ENCODE data around the gene DHX15.
A peak's percentile ranks its signal among the peaks of the same experiment; 100 is the strongest.
"Not testable (repeated sequence)": the region's sequence is repeated elsewhere in the genome, so short reads cannot be mapped to it uniquely, and the experiment has no call there.

Gene DHX15

DNA sequence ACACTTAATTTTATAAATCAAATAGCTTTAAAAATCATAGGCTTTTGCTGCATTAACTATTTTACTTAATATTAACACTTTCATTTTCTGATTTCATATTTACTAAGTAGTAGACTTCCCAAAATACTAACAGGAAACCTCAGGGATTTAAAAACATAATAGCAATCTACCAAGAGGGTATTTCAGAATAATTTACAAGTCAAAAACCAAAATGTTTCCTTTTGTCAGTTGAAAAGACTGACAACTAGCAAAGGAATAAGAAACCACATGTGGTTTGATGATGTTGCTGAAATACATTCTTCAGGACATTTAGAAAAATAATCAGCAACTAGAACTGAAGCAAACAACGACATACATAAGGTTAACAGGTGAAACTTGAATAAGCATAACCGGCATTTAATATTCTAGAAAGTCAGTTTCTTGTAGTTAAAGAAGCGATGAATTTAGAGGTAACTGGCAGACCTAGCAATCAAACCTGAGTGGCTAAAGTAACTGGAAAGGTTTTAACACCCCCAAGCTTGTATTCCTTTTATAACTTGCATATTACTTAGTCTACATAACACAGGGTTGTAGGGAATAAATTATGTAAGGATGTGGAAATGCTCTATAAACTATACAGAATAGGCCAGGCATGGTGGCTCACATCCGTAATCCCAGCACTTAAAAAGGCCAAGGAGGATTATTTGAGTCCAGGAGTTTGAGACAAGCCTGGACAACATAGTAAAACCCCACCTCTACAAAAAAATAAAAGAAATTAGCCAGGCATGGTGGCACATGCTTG, 40.0 kb downstream of the DHX15 start:
- no peak for DNase-seq

- no peak for DNase-seq
These were observed 47.3 kb downstream of the DHX15 start for GRCh38 chr4:24537025-24537424.

DNA sequence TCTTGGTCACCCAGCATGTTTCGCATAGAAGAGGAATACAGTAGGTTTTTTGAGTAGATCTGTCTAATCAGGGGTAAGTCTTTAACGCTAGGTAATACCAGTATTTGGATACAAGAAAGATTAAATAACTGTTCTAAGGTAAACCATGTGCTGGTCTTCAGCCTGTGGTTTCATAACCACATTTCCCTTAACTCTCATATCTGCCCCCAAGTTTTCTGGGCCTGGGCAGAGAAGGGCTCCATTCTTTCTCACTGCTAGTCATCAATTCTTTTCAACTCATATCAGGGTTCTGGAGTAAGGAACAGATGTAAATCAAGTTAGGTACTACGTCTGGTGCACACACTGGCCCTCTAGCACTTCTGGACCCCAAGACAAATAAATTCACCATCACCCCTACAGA, 49.0 kb downstream of the DHX15 start:
- DNase-seq: no peak

- no peak for DNase-seq
These were observed 51.0 kb downstream of the DHX15 start for GRCh38 chr4:24533364-24533763.

- DNase-seq: no peak
These were observed 54.8 kb downstream of the DHX15 start for GRCh38 chr4:24529555-24529954.

DNA sequence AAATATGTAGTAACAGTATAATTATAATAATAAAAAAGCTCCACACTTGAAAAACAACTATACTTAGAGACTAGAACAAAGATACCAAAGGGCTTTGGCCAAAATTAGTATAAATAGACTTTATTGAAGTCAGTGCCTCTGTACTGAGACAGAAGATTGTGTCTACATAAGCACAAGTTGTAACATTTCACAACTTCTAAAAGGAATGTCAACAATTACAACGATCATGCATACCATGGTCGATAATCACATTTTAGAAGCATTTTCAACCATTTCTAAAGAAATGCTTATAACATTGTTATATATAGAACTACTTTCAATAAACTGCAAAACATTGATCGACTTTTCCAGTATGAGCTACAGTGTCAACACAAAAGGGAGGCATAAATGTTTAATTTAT, 57.0 kb downstream of the DHX15 start:
- no peak for DNase-seq

GRCh38 chr4:24521544-24521943, 62.8 kb downstream of the DHX15 start:
- DNase-seq: no peak

DNA sequence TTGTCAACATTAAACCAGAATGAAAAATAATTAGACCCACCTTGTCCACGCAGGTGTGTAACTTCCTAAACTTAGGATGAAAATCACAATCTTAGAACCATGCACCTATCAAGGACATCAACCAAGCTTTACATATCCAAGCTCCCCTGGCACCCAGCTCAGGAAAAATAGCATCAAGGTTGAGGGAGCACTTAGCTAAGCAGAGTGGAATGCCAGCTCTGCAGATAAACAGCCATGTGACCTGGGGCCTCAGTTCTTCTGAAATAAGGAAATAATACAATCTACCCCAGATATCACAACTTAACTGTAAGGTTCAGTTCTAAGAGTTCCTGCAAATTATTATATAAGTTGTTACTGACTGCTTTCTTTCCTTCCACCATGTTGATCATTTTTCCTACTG, 64.7 kb downstream of the DHX15 start:
- no peak for DNase-seq

DNA sequence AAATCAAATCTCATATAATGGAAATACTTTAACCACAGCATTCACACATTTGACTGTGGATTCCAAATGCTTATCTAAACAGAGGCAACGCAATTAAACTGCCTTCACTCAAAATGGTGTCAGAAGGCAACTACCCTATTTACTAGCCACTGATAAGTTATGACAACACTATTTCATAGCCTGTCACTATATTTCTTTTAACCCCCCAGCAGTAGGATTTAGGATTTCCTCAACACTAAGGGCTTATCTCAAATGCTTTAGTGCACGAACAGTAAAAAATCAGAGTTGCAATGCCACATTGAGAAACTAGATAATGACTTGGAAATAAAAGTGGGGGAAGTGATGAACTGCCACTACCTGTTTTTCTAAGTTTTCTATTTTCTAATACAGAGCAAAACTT, 66.7 kb downstream of the DHX15 start:
- no peak for DNase-seq

GRCh38 chr4:24516926-24517325, 67.4 kb downstream of the DHX15 start:
- DNase-seq: no peak

- DNase-seq: no peak
These were observed 68.7 kb downstream of the DHX15 start for GRCh38 chr4:24515698-24516097.

DNA sequence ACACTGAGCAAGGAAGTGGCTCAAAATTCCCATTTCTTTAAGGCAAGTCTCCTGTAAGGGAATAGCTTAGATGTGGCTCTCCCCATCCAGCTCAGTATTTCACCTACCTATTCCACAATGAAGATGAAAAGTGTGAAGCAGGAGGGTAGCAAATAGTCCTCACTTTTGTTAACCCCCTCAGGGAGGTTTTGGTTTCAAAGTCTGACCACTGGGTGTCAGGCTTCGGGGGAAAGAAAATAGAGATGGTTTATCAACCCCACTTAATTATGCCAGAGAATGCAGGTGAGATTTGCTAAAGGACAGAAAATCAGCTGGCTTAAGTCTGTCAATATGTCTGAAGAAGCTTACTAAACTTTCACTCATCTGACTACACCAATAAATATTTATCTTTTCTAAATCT, 69.5 kb downstream of the DHX15 start:
- DNase-seq: no peak

DNA sequence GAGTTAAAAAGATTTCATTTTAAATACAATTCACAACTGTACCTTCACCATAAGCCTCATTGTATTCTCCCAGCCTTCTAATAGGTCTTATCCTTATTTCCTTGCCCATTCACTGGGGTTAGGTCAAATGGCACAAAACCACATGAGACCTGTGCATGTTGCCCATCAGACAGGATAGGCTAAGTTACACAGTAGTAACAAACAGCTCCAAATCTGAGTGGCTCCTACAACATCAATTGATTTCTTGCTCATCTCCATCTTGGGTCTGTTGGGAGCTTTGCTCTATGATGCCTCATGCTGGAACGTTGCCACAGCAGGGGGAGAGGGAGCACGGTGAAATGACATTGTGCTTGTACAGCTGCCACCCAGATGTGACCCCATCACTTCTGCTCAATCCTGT, 70.6 kb downstream of the DHX15 start:
- DNase-seq: no peak

DNA sequence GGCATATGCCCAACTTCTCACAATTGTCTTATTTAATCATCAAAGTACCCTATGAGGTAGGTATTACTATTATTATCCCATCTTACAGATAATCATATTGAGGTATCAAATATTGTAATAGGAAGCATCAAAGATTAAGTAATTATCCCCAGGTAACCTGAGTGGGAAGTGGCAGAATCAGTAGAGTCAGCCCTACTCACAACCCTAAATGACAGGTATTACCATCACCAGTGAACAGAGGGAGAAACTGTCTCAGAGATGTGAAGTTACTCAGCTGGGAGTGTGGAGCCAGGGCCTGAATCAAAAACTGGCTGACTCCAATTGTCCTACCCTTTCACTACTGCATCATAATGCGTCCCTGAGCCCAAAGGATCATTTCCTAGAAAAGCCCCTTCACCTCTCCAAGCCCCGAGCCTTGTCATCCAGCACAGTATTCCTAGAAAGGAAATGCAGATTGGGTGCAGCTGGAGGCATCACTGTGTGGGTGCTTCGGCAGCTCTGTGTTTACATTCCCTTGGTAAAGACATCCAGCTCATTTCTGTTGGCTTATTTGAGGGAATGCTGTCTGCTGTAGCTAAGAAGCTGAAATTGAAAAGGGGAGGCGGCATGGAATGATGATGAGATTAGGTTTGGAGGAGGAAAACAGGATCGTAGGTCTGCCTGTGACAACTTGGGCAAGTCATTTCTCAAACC, 72.8 kb downstream of the DHX15 start:
- no peak for DNase-seq

DNA sequence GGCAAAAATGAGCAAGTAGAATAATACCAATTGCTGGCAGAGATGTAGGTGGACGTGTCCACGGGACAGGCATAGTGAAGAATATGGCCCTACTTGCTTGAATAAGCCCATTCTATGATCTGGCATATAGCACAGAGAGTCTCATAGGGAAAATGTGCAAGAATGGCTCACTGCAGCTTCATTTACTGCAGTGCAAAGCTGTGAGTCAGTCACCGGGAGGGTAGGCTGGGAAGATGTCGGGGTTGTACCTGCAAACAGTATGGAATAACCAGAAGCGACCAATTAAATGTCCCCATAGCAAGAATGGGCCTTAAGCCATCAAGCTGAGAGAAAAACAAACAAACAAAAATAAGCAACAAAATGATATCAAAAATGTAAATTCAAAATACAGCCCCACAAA, 74.3 kb downstream of the DHX15 start:
- no peak for DNase-seq

DNA sequence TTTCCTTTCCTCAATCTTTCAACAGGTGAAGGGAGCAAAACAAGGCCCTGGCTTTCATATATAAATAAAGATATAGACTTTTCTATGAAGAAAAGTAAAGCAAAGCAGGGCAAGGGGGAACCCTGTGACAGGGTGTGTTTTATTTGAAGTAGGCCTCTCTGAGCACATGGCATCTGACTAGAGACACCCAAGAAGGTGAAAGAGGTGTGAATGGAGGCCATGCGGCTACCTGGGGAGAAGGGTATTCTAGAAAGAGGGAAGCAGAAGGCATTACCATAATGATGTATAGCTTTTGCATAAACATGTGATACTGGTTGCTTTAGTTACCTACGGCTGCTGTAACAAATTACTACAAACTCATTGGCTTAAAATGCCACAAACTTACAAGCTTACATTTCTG, 75.8 kb downstream of the DHX15 start:
- DNase-seq: no peak

- DNase-seq: no peak
These were observed 76.9 kb downstream of the DHX15 start for GRCh38 chr4:24507439-24507838.

DNA sequence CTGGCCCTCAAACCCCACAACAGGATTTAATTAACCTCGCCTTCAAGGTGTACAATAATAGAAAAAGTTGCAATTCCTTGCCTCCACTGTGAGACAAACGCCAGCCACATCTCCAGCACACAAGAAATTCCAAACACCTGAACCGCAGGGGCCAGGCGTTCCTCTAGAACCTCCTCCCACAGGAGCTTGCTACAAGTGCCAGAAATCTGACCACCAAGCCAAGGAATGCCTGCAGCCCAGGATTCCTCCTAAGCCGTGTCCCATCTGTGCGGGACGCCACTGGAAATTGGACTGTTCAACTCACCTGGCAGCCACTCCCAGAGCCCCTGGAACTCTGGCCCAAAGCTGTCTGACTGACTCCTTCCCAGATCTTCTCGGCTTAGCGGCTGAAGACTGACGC, 81.3 kb downstream of the DHX15 start:
- not testable (repeated sequence) for DNase-seq

GRCh38 chr4:24497221-24497620, 87.1 kb downstream of the DHX15 start:
- no peak for DNase-seq

- DNase-seq: no peak
These were observed 87.8 kb downstream of the DHX15 start for GRCh38 chr4:24496597-24496996.

GRCh38 chr4:24495388-24495787, 89.0 kb downstream of the DHX15 start:
- DNase-seq: no peak

GRCh38 chr4:24489870-24490269, 94.5 kb downstream of the DHX15 start:
- DNase-seq: no peak

DNA sequence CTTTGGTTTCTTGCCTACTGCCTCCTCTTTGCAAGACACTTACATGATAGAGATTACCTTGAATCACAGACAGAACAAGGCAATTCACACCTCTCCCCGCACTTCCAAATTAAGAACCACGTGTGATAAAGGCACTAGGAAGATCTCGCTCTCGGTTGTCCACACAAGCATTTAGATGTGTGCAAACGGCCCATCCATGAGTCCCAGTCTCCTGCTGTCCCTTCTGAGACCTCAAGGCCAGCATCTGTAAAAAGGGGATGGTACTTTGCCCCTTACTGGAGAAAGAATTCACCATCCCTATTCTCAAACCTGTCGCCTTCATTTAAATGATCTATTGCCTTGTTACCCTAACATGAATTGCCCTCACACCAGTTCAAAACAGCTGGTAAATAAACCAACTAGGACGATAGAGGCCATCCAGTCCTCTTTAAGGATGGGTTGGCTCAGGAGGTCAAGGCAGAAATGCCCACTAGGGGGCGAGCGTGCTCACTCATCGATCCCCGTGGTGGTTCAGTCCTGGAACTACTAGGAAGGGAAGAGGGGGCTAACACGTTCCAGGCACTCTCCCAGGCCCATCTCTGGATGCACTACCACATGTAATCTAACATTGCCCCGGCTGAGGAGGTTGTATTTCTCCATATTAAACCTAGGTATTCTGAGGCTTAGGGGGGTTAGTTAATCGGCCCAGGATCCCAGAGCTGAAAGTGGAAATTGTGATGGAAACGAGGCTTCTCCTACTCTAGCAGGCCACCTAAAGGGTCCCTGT, 95.8 kb downstream of the DHX15 start:
- DNase-seq: peak; percentile 61

DNA sequence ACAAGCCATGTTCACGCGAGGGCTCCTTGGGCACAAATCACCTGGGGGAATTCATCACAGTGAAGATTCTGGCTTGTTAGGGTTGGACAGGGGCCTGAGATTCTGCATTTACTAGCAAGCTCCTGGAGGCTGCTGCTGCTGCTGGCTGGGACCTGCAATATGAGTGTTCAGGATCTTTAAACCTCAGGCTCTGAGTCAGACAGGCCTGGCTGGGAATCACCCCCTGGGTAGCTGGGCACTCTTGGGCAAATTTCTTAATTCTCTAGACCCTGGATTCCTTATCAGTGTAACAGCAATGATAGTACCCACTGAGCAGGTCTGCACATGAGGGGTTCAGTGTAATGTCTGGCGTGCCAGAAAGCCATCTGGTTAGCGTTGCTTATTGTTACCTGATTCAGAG, 101.5 kb downstream of the DHX15 start:
- DNase-seq: no peak
